ENCODE data around the gene DOK6.
"Not testable (repeated sequence)": the region's sequence is repeated elsewhere in the genome, so short reads cannot be mapped to it uniquely, and the experiment has no call there.

Gene DOK6

DNA sequence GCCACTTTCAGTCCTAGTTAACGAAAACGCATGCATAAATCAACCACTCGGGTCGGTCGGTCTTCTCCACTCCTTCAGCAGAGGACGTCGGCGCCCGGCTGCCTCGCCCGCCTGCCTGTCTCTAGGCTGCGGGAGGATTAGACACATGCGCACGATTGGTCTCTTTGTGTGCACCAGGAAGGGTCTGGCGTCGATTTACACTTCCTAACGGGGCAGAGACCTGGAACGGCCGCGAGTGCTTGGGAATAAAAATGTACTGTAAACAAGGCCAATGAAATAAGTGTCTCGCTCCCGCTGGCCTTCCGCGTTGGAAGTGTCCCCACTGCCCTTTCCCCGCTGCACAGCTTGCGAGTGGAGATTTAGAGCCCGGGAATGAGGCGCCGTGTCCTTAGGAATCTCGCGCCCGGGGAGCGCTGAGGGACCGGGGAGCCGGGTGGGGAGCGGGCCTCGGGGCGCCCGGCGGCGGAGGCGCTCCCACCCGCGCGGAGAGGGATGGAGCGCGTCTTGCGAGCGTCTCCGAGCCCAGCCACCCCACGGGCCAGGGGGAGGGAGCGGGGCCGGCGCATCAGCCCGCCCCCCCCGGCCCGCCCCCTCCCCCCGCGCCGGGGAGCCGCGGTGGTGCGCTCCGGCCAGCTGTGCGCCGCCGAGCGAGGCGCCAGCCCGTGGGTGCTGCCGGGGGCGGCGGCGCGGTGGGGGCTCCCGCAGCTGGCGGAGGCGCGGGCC is at the start of gene DOK6:
TSS of gene DOK6 (plus strand) at position 636 of the 723 bp plus-strand sequence.
- DNase-seq (ENCODE audit: low spot score), result no peak

- DNase-seq (ENCODE audit: low spot score), result no peak
Measured at GRCh38 chr18:69353023-69353422, 47.7 kb upstream of the DOK6 start.

DNA sequence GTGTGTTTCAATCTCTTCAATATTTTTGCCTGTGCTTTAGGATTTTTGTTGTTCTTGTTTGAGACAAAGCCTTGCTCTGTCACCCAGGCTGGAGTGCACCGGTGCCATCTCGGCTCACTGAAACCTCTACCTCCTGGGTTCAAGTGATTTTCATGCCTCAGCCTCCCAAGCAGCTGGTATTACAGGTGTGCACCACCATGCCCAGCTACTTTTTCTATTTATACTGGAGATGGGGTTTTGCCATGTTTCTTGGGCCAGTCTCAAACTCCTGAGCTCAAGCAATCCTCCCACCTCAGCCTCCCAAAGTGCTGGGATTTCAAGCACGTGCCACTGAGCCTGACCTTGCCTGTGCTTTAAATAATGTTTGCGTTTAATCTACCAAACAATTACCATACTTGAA is 43.1 kb upstream of the DOK6 start:
- no peak for DNase-seq (ENCODE audit: low spot score)

DNA sequence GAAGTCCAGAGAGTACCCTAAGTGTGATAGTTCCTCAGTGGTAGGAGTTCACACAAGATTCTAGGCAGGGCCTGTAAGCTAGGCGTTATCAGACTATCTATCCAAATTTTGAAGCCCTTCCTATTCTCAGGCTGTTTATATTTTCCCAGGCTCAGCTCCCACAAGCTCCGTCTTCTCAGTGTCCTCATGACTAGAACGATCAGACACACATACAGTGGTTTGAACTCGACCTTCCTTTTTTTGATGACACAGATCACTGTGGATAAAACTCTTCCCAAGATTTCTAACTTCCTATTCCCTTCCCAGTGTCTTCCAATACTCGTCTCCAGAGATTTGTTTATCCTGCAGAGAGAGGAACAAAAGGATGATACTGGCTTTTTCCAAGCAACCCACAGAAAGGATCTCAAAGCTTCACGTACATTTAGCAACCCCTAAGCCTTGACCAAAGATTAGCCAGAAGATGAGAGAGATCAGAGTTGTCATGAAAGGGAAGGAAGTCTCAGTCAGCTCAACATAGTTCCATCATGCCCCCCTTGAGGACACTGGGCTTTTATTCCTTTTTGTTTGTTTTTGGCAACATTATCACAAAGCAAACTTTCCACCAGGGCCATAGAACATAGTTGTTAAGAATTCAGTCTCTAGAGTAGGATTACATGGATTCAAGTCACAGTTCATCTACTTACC is 42.3 kb upstream of the DOK6 start:
- no peak for DNase-seq (ENCODE audit: low spot score)

DNA sequence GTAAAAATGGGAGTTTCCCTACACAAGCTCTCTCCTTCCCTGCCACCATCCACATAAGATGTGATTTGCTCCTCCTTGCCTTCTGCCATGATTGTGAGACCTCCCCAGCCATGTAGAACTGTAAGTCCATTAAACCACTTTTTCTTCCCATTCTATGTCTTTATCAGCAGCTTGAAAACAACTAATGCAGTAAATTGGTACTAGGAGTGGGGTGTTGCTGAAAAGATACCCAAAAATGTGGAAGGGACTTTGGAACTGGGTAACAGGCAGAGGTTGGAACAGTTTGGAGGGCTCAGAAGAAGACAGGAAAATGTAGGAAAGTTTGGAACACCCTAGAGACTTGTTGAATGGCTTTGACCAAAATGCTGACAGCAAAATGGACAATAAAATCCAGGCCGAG is 40.9 kb upstream of the DOK6 start:
- DNase-seq (ENCODE audit: low spot score), result not testable (repeated sequence)

DNA sequence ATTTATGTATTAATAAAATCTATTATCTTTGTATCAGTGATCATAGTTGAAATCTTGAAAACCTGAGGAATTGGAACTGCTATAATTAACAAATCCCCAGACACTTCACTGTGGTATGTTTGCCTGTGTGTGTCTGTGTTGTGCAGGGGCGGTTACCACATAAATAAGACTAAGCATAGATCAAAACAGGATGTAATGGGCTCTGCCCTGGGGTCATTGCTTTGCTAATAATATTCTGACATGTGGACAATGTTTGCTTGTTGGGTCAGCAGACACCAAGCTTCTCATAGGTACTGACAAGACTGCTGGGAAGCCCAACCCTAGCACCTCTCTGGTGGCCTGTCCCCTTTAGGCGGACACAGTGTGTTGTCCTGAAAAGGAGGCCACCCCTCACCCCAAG is 35.8 kb upstream of the DOK6 start:
- DNase-seq (ENCODE audit: low spot score), result no peak

DNA sequence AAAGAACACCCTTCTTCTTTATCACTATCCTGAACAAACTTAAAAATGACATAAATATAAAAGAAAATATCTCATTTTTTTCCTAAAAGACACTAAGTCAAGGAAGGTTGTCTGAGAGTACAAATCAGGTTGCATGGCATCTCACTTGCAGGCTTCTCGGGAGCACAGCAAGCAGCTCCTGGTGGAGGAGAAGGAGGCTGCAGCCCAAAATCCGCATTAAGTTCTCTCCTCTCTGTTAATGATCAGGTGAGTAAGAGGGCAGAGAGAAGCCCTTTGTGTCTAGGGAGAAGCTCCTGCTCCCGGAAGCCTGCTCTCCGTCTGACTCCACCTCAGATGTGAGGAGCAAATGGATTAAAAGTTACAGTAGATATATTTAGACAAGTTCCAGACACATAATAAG is 35.0 kb upstream of the DOK6 start:
- DNase-seq (ENCODE audit: low spot score), result no peak

- DNase-seq (ENCODE audit: low spot score), result no peak
Measured at GRCh38 chr18:69367104-69367503, 33.6 kb upstream of the DOK6 start.

DNA sequence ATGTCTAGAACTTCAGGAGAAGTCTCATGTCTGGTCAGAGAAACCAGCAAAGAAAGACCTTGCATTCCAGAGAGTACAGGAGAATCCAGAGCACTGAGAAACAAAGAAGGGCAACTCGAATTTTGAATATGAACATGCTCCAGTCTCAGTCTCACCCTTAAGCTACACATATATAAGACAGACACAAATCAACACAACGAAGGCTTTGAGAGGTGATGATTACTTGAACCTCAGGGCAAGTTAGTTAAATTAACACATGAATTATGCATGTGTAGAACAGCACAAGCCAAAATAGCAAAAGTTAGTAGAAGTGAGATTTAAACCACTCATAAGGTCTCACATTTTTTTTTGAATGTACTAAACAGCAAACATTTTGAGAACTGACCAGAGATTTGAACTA is 29.0 kb upstream of the DOK6 start:
- DNase-seq (ENCODE audit: low spot score), result no peak

DNA sequence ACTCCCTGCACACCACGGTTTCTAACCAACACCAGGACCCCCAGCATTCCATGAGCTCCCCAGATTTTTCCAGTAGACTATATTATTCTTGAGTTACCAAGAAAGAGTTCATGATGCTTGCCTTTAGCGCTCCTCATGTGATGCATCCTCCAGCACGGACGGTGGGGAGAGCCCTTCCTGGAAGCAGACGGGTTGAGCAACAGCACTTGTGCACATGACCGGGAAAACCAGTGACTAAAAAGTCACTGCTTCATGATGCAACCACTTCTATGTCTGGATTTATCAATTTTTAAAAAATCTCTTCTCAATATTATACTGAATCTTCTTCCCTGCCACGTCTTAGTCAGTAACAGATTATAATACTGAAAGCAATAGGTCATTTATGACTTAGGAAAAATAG is 20.4 kb upstream of the DOK6 start:
- no peak for DNase-seq (ENCODE audit: low spot score)

GRCh38 chr18:69383186-69383585 is 17.5 kb upstream of the DOK6 start:
- no peak for DNase-seq (ENCODE audit: low spot score)

DNA sequence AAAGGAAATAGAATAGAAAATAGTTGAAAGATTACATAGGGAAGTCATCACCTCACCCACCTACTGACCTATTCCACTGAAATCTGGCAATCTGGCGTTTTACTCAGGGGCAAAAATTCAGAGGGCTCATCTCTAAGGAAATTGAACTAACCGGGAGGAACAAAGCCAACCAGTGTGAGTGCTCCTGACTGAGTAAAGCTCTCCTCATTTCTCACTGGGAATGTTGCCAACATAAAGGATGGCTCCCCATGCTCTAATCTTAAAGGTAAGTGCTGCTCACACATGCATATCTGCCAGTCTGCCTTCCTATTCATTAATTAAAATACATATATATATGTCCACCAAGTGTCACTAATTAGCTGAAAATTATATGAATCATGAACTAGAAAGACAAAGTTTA is 13.5 kb upstream of the DOK6 start:
- DNase-seq (ENCODE audit: low spot score), result no peak

GRCh38 chr18:69388222-69388621 is 12.5 kb upstream of the DOK6 start:
- DNase-seq (ENCODE audit: low spot score), result no peak

DNA sequence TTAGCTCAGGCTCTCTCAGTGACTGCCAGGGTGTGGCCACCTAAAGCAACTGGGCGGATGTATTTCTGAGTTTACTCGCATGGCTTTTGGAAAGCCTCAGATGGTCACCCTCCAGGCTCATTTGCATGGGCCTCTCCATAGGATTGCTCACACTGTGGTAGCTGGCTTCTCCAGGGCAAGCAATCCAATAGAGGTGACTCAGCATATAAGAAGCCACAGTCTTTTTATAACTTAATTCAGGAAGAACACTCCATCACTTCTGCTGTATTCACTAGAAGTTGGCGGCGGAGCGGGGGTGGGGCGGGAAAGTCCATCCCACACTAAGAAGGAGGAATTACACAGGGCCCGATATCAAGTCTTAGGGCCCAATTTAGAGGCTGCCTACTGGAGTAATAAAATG is 3.6 kb upstream of the DOK6 start:
- DNase-seq (ENCODE audit: low spot score), result no peak

DNA sequence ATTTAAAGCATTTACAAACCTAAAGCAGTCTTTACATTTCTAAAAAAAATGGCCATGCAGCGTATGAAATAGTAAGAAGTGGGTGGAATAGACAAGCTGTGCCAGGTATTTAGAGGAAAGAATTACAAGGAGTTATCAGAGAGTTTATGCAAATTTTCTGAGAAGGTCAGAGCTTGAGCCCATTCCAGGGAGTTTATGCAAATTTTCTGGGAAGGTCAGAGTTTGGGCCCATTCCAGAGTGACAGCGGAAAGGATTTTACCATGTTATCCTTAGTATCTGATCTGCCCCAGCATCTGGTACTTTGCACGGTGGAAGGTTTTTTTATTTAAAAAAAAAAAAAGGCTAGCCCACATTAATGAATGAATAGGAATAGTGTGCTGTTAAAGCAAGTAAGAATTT is 1.4 kb upstream of the DOK6 start:
- DNase-seq (ENCODE audit: low spot score), result no peak

GRCh38 chr18:69400976-69401225 is 213 bp downstream of the DOK6 start:
- DNase-seq (ENCODE audit: low spot score), result no peak

DNA sequence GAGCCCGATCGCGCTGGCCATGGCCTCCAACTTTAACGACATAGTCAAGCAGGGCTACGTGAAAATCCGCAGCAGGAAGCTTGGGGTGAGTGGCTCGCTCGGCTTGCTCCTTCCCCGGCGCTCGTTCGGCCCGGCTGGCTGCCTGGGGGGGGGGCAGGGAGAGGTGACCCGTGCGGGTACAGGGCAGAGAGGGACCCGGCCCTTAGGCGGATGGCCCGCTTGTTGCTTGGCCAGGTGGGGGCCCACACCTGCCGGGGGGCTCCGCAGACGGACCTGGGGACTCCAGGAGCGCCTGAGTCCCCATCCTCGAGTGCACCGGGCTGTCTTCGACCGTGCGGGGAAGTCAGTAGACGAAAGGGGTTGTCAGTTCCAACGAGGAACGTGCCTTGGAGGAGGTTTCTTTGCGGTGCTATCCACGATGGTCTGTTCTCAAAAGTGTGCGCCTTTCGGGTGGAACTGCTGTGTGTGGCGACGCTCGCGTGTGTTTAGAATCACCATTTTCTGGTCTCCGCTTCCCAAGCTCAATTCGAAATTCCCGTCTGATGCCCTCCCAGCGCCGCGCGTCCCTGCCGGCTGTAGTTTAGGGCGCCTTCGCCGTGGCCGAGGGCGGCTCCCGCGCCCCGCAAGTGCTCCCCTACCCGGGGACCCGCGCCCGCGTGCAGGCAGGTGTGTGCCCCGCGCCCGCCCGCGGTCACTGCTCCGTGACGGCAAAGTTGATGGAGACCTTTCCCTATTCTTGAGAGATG is 711 bp downstream of the DOK6 start:
- DNase-seq (ENCODE audit: low spot score), result no peak

DNA sequence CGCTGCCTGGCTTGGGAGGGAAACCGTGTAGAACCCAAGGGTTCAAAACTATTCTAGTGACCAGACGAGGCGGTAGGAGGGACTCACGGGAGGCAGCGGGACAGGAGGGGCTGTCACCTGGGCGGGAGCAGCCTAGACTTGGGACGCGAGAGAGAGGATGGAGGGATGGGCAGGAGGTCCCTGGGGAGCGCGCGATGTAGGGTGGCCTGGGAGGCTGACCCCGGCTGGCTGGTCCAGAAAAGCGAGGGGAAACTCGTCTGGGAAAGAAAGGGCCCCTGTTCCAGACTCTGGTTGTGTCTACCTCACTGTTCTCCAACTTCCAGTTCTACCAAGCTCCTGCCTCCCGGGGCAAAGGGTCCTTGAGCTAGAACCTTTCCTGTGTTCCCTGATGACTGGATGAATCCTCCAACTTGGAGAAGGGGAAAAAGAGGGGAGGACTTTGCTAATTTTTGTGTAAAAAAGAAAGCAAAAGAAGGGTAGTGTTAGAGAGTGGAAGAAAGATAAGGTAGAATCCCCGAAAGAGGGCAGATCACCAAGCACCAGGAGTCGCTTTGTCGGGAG is 1.4 kb downstream of the DOK6 start:
- DNase-seq (ENCODE audit: low spot score), result no peak

- DNase-seq (ENCODE audit: low spot score), result no peak
Measured at GRCh38 chr18:69402533-69402989, 1.9 kb downstream of the DOK6 start.

- DNase-seq (ENCODE audit: low spot score), result no peak
Measured at GRCh38 chr18:69408522-69408921, 7.8 kb downstream of the DOK6 start.

GRCh38 chr18:69411199-69411598 is 10.5 kb downstream of the DOK6 start:
- DNase-seq (ENCODE audit: low spot score), result no peak

GRCh38 chr18:69414184-69414583 is 13.5 kb downstream of the DOK6 start:
- DNase-seq (ENCODE audit: low spot score), result no peak

GRCh38 chr18:69432847-69433246 is 32.2 kb downstream of the DOK6 start:
- DNase-seq (ENCODE audit: low spot score), result no peak
